LNCAP (cell line): Measurements from ENCODE around the gene CLIC5.

Source experiments
- CTCF ChIP-seq: fragments of 450-650 bp; IDR thresholded peaks from 2 replicates; pipeline ENCODE4 v1.5.1; 2017; ENCODE audit warnings: mild to moderate bottlenecking

Gene CLIC5

GRCh38 chr6:45841062-45841461 lies 174.6 kb downstream of the CLIC5 start:
- no peak for TF ChIP-seq CTCF

- TF ChIP-seq CTCF = no peak
These were observed 176.7 kb downstream of the CLIC5 start for GRCh38 chr6:45838996-45839395.

GRCh38 chr6:45838451-45838850 lies 177.2 kb downstream of the CLIC5 start:
- no peak for TF ChIP-seq CTCF

- no peak for TF ChIP-seq CTCF
These were observed 178.0 kb downstream of the CLIC5 start for GRCh38 chr6:45837541-45838200.

- no peak for TF ChIP-seq CTCF
These were observed 178.7 kb downstream of the CLIC5 start for GRCh38 chr6:45836984-45837383.

- TF ChIP-seq CTCF = no peak
These were observed 179.2 kb downstream of the CLIC5 start for GRCh38 chr6:45836438-45836824.

- no peak for TF ChIP-seq CTCF
These were observed 179.8 kb downstream of the CLIC5 start for GRCh38 chr6:45835721-45836437.
